ENCODE data around the gene SMG5. TPM values are rescaled to one million over a fixed set of nuclear protein-coding genes. Genes with fewer than 3 reads are reported as not detected.

The SMG5 gene, protein sequence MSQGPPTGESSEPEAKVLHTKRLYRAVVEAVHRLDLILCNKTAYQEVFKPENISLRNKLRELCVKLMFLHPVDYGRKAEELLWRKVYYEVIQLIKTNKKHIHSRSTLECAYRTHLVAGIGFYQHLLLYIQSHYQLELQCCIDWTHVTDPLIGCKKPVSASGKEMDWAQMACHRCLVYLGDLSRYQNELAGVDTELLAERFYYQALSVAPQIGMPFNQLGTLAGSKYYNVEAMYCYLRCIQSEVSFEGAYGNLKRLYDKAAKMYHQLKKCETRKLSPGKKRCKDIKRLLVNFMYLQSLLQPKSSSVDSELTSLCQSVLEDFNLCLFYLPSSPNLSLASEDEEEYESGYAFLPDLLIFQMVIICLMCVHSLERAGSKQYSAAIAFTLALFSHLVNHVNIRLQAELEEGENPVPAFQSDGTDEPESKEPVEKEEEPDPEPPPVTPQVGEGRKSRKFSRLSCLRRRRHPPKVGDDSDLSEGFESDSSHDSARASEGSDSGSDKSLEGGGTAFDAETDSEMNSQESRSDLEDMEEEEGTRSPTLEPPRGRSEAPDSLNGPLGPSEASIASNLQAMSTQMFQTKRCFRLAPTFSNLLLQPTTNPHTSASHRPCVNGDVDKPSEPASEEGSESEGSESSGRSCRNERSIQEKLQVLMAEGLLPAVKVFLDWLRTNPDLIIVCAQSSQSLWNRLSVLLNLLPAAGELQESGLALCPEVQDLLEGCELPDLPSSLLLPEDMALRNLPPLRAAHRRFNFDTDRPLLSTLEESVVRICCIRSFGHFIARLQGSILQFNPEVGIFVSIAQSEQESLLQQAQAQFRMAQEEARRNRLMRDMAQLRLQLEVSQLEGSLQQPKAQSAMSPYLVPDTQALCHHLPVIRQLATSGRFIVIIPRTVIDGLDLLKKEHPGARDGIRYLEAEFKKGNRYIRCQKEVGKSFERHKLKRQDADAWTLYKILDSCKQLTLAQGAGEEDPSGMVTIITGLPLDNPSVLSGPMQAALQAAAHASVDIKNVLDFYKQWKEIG
- total RNA-seq (2022; extraction: Qiagen RNA extraction; ENCODE audit: low read depth) = 32.3 to 54.5 TPM (median 47.9 TPM) in 5 replicates

DNA sequence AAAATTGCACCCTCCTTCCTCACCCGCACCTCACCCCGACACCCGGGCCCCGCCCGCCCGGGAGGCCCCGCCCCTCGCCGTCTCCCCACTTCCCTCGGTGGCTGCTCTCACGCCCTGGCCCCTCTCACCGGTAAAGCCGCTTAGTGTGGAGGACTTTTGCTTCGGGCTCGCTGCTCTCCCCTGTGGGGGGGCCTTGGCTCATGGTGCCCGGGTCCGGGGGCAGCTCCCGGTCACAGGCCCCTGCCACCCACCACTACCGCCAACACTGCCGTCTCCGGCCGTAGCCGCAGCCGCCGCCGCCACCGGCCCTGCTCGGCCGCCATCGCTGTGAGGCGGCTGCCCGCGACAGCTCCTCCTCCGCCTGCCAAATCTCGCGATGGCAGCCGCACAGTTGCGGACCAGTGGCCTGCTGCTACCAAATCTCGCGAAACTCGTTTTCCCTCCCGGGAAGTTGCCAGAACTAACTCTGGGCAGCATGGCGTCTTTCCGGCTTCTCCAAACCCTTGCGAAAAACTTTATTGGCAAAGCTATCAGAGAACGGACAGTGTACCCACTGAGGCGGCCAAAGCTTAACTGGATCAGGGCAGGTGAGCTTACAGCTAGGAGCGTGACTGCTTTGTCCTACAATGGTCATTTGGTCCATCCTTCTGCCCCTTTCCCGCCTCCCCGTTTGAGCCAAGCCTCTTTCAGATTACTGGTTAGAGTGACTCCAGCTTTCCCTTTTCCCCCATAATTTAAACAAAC, at the start of gene SMG5:
TSS of gene SMG5 (minus strand) at position 347 of the 744 bp plus-strand sequence. CDS start at position 202, 145 bp downstream.

DNA sequence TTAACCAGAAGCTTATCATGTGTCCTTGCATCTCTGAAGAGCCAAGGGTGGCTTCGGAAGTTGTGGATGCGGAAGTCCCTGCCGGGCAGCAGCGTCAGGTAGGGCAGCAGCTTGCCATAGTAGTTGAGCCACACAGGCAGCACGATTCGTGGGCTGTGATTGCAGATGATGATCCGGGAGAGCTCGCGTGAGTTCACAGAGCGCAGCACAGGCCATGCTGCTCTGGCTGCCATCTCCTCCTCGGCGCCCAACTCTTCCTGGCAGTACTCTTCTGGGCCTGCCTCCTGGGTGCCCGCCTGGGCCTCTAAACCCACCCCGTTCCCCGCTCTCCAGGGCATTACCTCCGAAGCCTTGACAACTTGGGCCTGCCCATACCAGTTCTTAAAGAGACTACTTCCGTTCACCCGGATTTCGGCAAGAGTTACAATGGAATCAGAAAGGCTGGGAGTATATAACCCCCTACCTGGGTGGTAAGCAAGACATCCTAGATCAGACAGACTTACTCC, 16.3 kb upstream of the SMG5 start, which contains the start of gene VHLL:
TSS of gene VHLL (minus strand) at position 456 of the 506 bp plus-strand sequence. CDS start at position 338, 118 bp downstream.

DNA sequence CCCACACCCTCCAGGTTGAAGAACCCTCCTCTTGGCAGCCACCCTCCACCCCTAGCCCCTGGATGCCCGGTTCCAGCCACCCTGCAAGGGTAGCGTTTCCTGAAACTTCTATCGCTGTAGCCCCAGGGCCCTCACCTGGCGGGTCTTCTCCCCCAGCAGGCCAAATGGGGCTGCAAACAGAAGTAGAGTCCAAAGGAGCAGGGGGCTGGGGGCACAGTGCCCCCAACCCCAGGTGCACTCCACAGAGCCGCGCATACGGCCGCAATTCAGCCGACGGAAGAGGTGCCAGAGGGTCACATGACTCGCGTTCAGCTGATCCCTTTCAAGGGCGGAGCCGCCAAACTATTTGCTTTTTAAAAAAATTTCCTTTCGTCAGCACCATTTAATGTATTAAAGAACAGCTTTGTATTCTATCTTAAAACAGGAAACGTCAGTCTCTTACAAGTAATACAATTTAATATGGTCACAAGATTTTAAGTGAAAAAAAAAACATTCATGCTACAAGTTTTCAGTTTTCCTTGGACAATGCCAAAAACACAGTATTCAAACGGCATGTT, 12.8 kb upstream of the SMG5 start, which contains the start of gene GLMP:
TSS of gene GLMP (minus strand) at position 289 of the 557 bp plus-strand sequence. CDS start at position 255, 34 bp downstream.

DNA sequence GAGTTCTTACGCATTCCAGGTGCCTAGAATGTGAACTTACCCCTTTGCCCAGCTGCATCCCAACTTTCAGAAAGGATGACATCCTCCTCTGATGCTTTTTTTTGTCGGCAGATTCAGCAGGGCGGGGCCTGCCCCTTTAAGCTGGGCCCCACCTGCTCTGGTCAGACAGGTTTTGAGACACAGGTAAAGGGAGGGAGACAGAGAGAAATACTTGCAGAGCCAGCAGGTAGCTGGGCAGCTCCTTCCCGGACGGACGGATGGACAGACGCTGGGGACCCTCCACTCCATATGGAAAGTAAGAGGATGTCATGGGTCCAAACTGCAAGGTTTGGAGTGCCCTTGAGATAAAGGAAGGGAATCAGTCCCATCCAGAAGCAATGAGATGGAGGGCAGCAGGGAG, 1.5 kb upstream of the SMG5 start, which contains the start of gene TMEM79:
TSS of gene TMEM79 (plus strand) at position 214 of the 400 bp plus-strand sequence. CDS start 902 bp downstream, outside the sequence.

DNA sequence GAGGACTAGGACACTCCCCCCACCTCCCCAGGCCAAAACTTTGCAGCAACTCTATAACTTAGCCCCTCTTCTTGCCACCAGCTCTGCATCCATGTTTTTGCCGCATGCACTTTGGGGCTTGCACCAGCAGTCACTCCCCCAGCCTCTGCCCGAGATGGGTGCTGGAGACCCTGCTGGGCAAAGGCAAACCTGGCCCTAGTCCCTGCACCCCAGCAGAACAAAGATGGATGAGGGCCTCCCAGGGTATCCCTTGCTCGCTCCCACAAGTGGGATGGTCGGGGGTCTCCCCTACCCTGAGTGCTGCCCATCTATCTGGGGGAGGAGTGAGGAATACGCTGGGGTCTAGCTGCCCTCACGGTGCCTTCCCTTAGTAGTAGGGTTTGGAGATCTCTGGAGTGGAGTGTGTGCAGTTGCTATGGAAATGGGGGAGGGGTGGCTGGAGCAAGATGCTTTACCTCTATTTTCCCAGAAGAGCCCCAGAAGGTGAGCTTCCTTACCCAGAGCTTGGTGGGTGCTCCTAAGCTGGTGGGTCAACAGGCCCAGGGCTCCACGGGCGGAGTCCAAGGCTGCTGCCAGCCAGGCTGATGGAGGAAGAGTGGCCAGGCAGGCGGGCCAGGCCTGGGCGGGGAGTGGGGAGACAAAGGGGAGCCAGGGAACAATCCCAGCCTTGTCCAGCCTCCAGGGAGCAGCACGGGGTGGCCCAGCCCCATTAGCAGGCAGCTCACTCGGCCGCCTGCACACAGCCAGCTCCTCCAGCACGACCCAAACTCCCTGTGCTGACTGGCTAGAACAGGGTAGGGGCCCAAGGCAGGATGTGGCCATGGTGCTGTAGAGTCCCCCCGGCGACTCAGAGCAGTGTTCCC, 34.9 kb downstream of the SMG5 start, which contains the start of gene PAQR6:
TSS of gene PAQR6 (minus strand) at position 597 of the 863 bp plus-strand sequence. CDS start 1,325 bp downstream, outside the sequence.

DNA sequence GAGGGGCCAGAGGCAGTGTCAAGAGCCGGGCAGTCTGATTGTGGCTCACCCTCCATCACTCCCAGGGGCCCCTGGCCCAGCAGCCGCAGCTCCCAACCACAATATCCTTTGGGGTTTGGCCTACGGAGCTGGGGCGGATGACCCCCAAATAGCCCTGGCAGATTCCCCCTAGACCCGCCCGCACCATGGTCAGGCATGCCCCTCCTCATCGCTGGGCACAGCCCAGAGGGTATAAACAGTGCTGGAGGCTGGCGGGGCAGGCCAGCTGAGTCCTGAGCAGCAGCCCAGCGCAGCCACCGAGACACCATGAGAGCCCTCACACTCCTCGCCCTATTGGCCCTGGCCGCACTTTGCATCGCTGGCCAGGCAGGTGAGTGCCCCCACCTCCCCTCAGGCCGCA, 40.7 kb downstream of the SMG5 start, which contains the start of gene BGLAP:
TSS of gene BGLAP (plus strand) at position 259 of the 400 bp plus-strand sequence. CDS start at position 307, 48 bp downstream.

DNA sequence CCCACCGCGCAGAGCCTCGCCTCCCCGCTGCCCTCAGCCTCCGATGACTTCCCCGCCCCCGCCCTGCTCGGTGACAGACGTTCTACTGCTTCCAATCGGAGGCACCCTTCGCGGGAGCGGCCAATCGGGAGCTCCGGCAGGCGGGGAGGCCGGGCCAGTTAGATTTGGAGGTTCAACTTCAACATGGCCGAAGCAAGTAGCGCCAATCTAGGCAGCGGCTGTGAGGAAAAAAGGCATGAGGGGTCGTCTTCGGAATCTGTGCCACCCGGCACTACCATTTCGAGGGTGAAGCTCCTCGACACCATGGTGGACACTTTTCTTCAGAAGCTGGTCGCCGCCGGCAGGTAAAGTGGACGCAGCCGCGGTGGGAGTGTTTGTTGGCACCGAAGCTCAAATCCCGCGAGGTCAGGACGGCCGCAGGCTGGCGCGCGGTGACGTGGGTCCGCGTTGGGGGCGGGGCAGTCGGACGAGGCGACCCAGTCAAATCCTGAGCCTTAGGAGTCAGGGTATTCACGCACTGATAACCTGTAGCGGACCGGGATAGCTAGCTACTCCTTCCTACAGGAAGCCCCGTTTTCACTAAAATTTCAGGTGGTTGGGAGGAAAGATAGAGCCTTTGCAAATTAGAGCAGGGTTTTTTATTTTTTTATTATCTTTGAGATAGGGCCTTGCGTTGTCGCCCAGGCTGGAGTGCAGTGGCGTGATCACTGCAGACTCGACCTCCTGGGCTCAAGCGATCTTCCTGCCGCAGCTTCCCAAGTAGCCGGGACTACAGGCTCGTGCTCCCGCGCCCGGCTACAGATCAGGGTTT, 69.6 kb downstream of the SMG5 start, which contains the start of gene PMF1:
TSS of gene PMF1 (plus strand) at position 175 of the 811 bp plus-strand sequence. CDS start at position 184, 9 bp downstream.

Other genes starting within 250 kb of the SMG5 start
- gene UBQLN4, start 229.0 kb downstream of the SMG5 start, total RNA-seq (2022; extraction: Qiagen RNA extraction; ENCODE audit: low read depth) = 35.1 to 45.0 TPM (median 43.9 TPM) in 5 replicates
- 133 to 163 TPM (median 154 TPM) in 5 replicates for gene LAMTOR2, start 228.0 kb downstream of the SMG5 start, total RNA-seq (2022; extraction: Qiagen RNA extraction; ENCODE audit: low read depth)
- gene RAB25, start 221.7 kb downstream of the SMG5 start, total RNA-seq (2022; extraction: Qiagen RNA extraction; ENCODE audit: low read depth) = 0.29 to 0.62 TPM (median 0.38 TPM) in 3 of 5 replicates, not detected in the others
- 0.83 to 3.8 TPM (median 2.2 TPM) in 5 replicates for gene MEX3A, start 200.4 kb downstream of the SMG5 start, total RNA-seq (2022; extraction: Qiagen RNA extraction; ENCODE audit: low read depth)
- gene LMNA, start 168.1 kb downstream of the SMG5 start, total RNA-seq (2022; extraction: Qiagen RNA extraction; ENCODE audit: low read depth) = 487 to 742 TPM (median 732 TPM) in 5 replicates
- 0.26 to 0.46 TPM (median 0.42 TPM) in 5 replicates for gene SEMA4A, start 129.2 kb downstream of the SMG5 start, total RNA-seq (2022; extraction: Qiagen RNA extraction; ENCODE audit: low read depth)
- 24.0 to 30.8 TPM (median 26.1 TPM) in 5 replicates for gene SLC25A44, start 88.7 kb downstream of the SMG5 start, total RNA-seq (2022; extraction: Qiagen RNA extraction; ENCODE audit: low read depth)
- gene PMF1, start 69.8 kb downstream of the SMG5 start, total RNA-seq (2022; extraction: Qiagen RNA extraction; ENCODE audit: low read depth) = 54.8 to 62.6 TPM (median 56.8 TPM) in 5 replicates
- 0.20 to 0.40 TPM (median 0.39 TPM) in 3 of 5 replicates, not detected in the others for gene BGLAP, start 40.6 kb downstream of the SMG5 start, total RNA-seq (2022; extraction: Qiagen RNA extraction; ENCODE audit: low read depth)
- 2.9 to 5.5 TPM (median 3.4 TPM) in 5 replicates for gene PAQR6, start 34.8 kb downstream of the SMG5 start, total RNA-seq (2022; extraction: Qiagen RNA extraction; ENCODE audit: low read depth)
- 6.2 to 9.5 TPM (median 8.5 TPM) in 5 replicates for gene TMEM79, start 1.5 kb upstream of the SMG5 start, total RNA-seq (2022; extraction: Qiagen RNA extraction; ENCODE audit: low read depth)
- gene GLMP, start 12.9 kb upstream of the SMG5 start, total RNA-seq (2022; extraction: Qiagen RNA extraction; ENCODE audit: low read depth) = 33.5 to 46.4 TPM (median 44.5 TPM) in 5 replicates
- gene VHLL, start 16.5 kb upstream of the SMG5 start, total RNA-seq (2022; extraction: Qiagen RNA extraction; ENCODE audit: low read depth) = not detected in 5 replicates
- gene CCT3, start 55.5 kb upstream of the SMG5 start, total RNA-seq (2022; extraction: Qiagen RNA extraction; ENCODE audit: low read depth) = 379 to 436 TPM (median 410 TPM) in 5 replicates
- 1.7 to 3.2 TPM (median 2.2 TPM) in 5 replicates for gene TSACC, start 55.7 kb upstream of the SMG5 start, total RNA-seq (2022; extraction: Qiagen RNA extraction; ENCODE audit: low read depth)
- gene RHBG, start 86.4 kb upstream of the SMG5 start, total RNA-seq (2022; extraction: Qiagen RNA extraction; ENCODE audit: low read depth) = not detected in 5 replicates
- 17.8 to 36.2 TPM (median 30.9 TPM) in 5 replicates for gene MEF2D, start 217.9 kb upstream of the SMG5 start, total RNA-seq (2022; extraction: Qiagen RNA extraction; ENCODE audit: low read depth)